ENCODE results near the gene SEZ6L2.

Gene SEZ6L2

DNA sequence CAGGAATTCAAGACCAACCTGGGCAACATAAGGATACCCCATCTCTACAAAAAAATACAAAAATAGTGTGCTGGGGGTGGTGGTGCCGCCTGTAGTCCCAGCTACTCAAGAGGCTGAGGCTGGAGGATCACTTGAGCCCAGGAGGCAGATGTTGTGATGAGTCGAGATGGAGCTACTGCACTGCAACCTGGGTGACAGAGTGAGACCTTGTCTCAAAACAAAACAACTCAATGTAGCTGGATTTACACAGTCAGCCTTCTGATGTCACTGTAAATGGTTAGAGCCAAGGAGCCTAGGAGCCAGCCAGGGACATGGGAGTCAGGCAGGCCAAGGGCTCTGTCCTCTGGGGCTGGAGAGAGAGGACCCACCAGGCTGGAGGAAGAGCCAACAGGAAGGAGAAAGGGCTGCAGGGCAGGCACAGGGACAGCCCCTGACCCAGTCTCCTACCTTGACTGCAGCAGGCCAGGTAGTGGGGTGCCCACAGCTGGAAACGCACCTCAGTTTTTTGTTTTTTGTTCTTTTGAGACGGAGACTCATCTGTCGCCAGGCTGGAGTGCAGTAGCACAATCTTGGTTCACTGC, 44.7 kb downstream of the SEZ6L2 start:
- CTCF ChIA-PET = interaction anchor here (0.8 to 1.0 kb wide), 2 partner anchors 17 to 34 kb away, joined by 3 read pairs; partner anchors contain the start of gene MVP
- Histone ChIP-seq H3K9me3 (ENCODE audit: control insufficient read depth, insufficient read depth, low read depth, low read length) (no peaks in the 10 kb centered on the region), H3K36me3 (ENCODE audit: control insufficient read depth in 2 of 2, insufficient read depth in 1 of 2, low read length in 2 of 2) (peaks cover 0 to 18% of the 10 kb centered on the region in 2 experiments; a peak in 2 of 3 replicates), H3K27ac (ENCODE audit: extremely low read depth, low read depth, low read length) (no peak overlapping the region), H3K4me1 (ENCODE audit: control insufficient read depth, insufficient read depth, low read length) (no peaks in the 10 kb centered on the region), H3K4me3 (ENCODE audit: low read depth, low read length) (no peak overlapping the region)
- TF ChIP-seq IKZF3 (tag by site-specific recombination; IDR thresholded peaks at IDR 0.05) (no peak), ZNF335 (tag by site-specific recombination; conservative IDR thresholded peaks at IDR 0.05) (0 out of 2 replicates have a peak, but pooled peaks have one; percentile 23), GFI1B (tag by site-specific recombination; IDR thresholded peaks at IDR 0.05) (no peak), ZNF777 (tag by site-specific recombination; IDR thresholded peaks at IDR 0.05; ENCODE audit: borderline replicate concordance) (no peak), MYNN (tag by site-specific recombination; IDR thresholded peaks at IDR 0.05; ENCODE audit: borderline replicate concordance) (no peak)
- POLR2A ChIA-PET = interaction anchor here (0.7 to 2.1 kb wide), 3 partner anchors 38 to 1144 kb away, joined by 3 to 11 read pairs (median 3); partner anchors contain the start of genes PAGR1 and TAOK2

DNA sequence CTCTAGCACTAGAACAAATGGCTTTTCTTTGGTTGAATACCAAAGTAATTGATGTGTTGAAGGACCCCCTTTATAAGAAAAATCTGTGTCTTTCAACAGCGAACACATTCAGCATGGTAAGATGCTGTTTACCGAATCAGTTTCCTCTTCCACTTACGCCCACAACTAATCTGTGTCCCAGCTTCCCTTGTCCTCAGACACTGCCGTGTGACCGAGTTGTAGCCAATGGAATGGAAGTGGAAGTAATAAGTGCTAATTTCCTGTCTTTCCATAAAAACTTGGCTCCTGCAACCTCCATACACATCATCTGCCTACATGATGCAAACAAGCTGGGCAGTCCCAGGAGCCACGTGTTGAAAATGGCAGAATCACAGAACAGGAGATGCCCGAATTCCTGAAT, 46.7 kb downstream of the SEZ6L2 start:
- POLR2A ChIA-PET = interaction anchor here (2.1 kb wide), 1 partner anchor 37 kb away, joined by 11 read pairs; the partner anchor contains the start of gene PAGR1
- Histone ChIP-seq H3K9me3 (ENCODE audit: control insufficient read depth, insufficient read depth, low read depth, low read length) (no peaks in the 10 kb centered on the region), H3K36me3 (ENCODE audit: control insufficient read depth in 2 of 2, insufficient read depth in 1 of 2, low read length in 2 of 2) (peaks cover 0 to under 1% of the 10 kb centered on the region in 2 experiments; a peak in 2 of 3 replicates), H3K27ac (ENCODE audit: extremely low read depth, low read depth, low read length) (no peak overlapping the region), H3K4me3 (ENCODE audit: low read depth, low read length) (no peak overlapping the region), H3K4me1 (ENCODE audit: control insufficient read depth, insufficient read depth, low read length) (no peaks in the 10 kb centered on the region)
- TF ChIP-seq, protein P1, sequence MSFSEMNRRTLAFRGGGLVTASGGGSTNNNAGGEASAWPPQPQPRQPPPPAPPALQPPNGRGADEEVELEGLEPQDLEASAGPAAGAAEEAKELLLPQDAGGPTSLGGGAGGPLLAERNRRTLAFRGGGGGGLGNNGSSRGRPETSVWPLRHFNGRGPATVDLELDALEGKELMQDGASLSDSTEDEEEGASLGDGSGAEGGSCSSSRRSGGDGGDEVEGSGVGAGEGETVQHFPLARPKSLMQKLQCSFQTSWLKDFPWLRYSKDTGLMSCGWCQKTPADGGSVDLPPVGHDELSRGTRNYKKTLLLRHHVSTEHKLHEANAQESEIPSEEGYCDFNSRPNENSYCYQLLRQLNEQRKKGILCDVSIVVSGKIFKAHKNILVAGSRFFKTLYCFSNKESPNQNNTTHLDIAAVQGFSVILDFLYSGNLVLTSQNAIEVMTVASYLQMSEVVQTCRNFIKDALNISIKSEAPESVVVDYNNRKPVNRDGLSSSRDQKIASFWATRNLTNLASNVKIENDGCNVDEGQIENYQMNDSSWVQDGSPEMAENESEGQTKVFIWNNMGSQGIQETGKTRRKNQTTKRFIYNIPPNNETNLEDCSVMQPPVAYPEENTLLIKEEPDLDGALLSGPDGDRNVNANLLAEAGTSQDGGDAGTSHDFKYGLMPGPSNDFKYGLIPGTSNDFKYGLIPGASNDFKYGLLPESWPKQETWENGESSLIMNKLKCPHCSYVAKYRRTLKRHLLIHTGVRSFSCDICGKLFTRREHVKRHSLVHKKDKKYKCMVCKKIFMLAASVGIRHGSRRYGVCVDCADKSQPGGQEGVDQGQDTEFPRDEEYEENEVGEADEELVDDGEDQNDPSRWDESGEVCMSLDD (tag by site-specific recombination; IDR thresholded peaks at IDR 0.05) = no peak
- TF ChIP-seq ZNF544 (tag by site-specific recombination; IDR thresholded peaks at IDR 0.05) (no peak), MZF1 (tag by site-specific recombination; IDR thresholded peaks at IDR 0.05; ENCODE audit: borderline replicate concordance) (no peak), ZNF211 (tag by site-specific recombination; IDR thresholded peaks at IDR 0.05; ENCODE audit: low read depth) (no peak), ZBTB17 (tag by site-specific recombination; IDR thresholded peaks at IDR 0.05) (0 out of 2 replicates have a peak, but pooled peaks have one; percentile 33)
- TF ChIP-seq, protein P2, sequence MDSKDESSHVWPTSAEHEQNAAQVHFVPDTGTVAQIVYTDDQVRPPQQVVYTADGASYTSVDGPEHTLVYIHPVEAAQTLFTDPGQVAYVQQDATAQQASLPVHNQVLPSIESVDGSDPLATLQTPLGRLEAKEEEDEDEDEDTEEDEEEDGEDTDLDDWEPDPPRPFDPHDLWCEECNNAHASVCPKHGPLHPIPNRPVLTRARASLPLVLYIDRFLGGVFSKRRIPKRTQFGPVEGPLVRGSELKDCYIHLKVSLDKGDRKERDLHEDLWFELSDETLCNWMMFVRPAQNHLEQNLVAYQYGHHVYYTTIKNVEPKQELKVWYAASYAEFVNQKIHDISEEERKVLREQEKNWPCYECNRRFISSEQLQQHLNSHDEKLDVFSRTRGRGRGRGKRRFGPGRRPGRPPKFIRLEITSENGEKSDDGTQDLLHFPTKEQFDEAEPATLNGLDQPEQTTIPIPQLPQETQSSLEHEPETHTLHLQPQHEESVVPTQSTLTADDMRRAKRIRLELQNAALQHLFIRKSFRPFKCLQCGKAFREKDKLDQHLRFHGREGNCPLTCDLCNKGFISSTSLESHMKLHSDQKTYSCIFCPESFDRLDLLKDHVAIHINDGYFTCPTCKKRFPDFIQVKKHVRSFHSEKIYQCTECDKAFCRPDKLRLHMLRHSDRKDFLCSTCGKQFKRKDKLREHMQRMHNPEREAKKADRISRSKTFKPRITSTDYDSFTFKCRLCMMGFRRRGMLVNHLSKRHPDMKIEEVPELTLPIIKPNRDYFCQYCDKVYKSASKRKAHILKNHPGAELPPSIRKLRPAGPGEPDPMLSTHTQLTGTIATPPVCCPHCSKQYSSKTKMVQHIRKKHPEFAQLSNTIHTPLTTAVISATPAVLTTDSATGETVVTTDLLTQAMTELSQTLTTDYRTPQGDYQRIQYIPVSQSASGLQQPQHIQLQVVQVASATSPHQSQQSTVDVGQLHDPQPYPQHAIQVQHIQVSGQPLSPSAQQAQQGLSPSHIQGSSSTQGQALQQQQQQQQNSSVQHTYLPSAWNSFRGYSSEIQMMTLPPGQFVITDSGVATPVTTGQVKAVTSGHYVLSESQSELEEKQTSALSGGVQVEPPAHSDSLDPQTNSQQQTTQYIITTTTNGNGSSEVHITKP (tag by site-specific recombination; IDR thresholded peaks at IDR 0.05) = no peak
- CTCF ChIA-PET = interaction anchor here (0.6 to 1.5 kb wide), 5 partner anchors 34 to 1068 kb away, joined by 3 to 4 read pairs (median 3); partner anchors contain the start of gene TLCD3B

DNA sequence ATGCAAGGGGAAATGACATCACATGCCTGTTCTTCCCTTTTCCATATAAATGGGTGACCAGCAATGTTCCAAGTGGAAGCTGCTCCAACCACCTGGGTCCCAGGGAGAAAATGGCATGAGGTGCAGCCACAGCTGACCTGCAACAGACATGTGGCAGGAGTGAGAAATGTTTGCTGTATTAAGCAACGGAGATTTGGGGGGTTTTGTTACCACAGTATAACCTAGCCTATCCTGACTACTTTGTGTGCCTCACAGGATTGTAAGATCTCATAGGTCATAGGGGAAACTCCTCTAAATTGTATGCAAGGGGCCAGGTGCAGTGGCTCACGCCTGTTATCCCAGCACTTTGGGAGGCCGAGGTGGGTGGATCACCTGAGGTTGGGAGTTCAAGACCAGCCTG, 48.4 kb downstream of the SEZ6L2 start:
- TF ChIP-seq GFI1B (tag by site-specific recombination; IDR thresholded peaks at IDR 0.05) (no peak), OVOL3 (tag by site-specific recombination; IDR thresholded peaks at IDR 0.05) (no peak), ZBTB17 (tag by site-specific recombination; IDR thresholded peaks at IDR 0.05) (0 out of 2 replicates have a peak, but pooled peaks have one; percentile 2), ZNF24 (tag by site-specific recombination; IDR thresholded peaks at IDR 0.05) (no peak)
- POLR2A ChIA-PET = interaction anchor here (0.6 kb wide), 1 partner anchor 858 kb away, joined by 5 read pairs; no protein-coding TSS in a partner anchor
- Histone ChIP-seq H3K27ac (ENCODE audit: extremely low read depth, low read depth, low read length) (no peak overlapping the region), H3K4me1 (ENCODE audit: control insufficient read depth, insufficient read depth, low read length) (no peaks in the 10 kb centered on the region), H3K36me3 (ENCODE audit: control insufficient read depth in 2 of 2, insufficient read depth in 1 of 2, low read length in 2 of 2) (peaks cover 0 to 7% of the 10 kb centered on the region in 2 experiments; a peak in 1 of 3 replicates), H3K9me3 (ENCODE audit: control insufficient read depth, insufficient read depth, low read depth, low read length) (no peaks in the 10 kb centered on the region), H3K4me3 (ENCODE audit: low read depth, low read length) (no peak overlapping the region)
- CTCF ChIA-PET = interaction anchor here (0.5 to 5.0 kb wide), 4 partner anchors 8 to 95 kb away, joined by 3 to 74 read pairs (median 32); partner anchors contain the start of genes MVP and PAGR1
